22Rv1 (cell line): ENCODE data around the gene CFL1.

Source experiments
- H3K27ac ChIP-seq: fragments of 450-650 bp; 2 replicates; pipeline ENCODE4 v1.5.1; 2017
- CTCF ChIP-seq: fragments of 450-650 bp; IDR thresholded peaks from 2 replicates; pipeline ENCODE4 v1.5.1; 2017; ENCODE audit warnings: mild to moderate bottlenecking
- ZFX ChIP-seq: fragments of 450-650 bp; IDR thresholded peaks from 2 replicates; pipeline ENCODE4 v1.6.1; 2017; ENCODE audit warnings: antibody characterized with exemption, borderline replicate concordance

Gene CFL1

DNA sequence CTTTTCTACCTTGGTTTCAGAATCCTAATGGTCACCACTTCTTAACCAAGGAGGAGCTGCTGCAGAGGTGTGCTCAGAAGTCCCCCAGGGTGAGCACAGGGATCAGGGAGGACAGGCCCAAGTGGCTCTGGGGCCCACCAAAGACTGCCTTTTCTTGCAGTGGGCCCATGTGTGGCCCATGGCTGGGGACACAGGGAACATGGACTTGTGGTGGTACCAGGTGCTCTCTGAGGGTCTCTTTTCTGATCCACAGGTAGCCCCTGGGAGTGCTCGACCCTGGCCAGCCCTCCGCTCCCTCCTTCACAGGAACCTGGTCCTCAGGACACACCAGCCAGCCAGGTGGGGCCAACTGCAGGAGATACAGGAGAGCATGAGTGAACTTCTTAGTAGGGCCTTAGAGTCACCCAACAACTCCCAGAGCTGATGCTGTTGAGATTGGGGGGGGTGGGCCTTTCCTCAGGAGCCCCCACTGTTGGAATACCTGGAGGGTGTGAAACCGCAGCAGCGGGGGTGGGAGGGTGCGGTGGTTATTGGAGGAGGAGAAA, 4.3 kb upstream of the CFL1 start:
- TF ChIP-seq ZFX (no peak), CTCF (no peak)
- peak overlapping the region; percentile 99; the same call in 1 of the 2 replicates for H3K27ac ChIP-seq

- peak overlapping the region; percentile 99 for H3K27ac ChIP-seq
- no peak for TF ChIP-seq CTCF
- no peak for TF ChIP-seq ZFX
Observed at GRCh38 chr11:65861533-65862183, 3.7 kb upstream of the CFL1 start.

GRCh38 chr11:65861165-65861505, 3.2 kb upstream of the CFL1 start:
- H3K27ac ChIP-seq: peak overlapping the region; percentile 99
- TF ChIP-seq CTCF (no peak), ZFX (no peak)

GRCh38 chr11:65860278-65861164, 2.5 kb upstream of the CFL1 start, which contains the start of gene MUS81:
MUS81 (plus strand) TSS chr11:65860433; CDS start chr11:65860754, 321 bp downstream.
- peak within 1 kb of the TSS; percentile 99 for H3K27ac ChIP-seq
- no peak for TF ChIP-seq ZFX
- peak; percentile 94 for TF ChIP-seq CTCF

DNA sequence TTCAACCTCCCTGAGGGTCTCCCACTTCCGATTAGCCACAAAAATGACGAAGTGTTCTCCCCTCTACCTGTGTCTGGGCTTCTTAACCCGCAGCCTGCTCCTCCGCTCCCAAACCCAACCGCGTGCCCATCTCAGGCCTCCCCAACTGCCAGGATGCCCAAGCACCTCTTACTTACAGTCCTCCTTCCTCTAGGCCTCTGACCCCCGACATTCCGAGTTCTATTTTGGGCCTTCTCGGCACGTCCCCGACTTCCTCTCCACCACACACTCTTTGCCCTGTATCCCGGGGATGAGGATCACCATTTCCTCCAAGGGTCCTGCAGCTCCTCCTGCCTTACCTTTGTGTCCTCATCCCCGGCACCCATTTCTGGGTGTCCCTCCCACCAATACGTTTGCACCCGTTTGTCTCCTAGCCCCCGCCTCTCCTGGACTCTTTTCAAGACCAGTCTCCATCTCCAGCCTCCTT, 1.9 kb upstream of the CFL1 start:
- TF ChIP-seq ZFX (no peak), CTCF (no peak)
- H3K27ac ChIP-seq: peak overlapping the region; percentile 99

GRCh38 chr11:65859095-65859811, 1.3 kb upstream of the CFL1 start:
- TF ChIP-seq CTCF (no peak), ZFX (no peak)
- peak overlapping the region; percentile 99 for H3K27ac ChIP-seq
